GM15510 (cell line): ENCODE data around the gene P2RX1.
A peak's percentile ranks its signal among the peaks of the same experiment; 100 is the strongest.

Experiments
- POLR2A ChIP-seq: IDR thresholded peaks from 3 replicates; pipeline ENCODE4 v1.6.1; 2011; ENCODE audit warnings: borderline replicate concordance; ENCODE audit not compliant: insufficient read length; ENCODE audit errors: extremely low read depth

Gene P2RX1

GRCh38 chr17:3921006-3921405 is 4.7 kb upstream of the P2RX1 start:
- no peak for TF ChIP-seq POLR2A

- TF ChIP-seq POLR2A = no peak
Observed at GRCh38 chr17:3919123-3919624, 2.9 kb upstream of the P2RX1 start.

GRCh38 chr17:3918372-3919122 is 2.3 kb upstream of the P2RX1 start:
- no peak for TF ChIP-seq POLR2A

- TF ChIP-seq POLR2A = no peak
Observed at GRCh38 chr17:3917391-3917931, 1.2 kb upstream of the P2RX1 start.

GRCh38 chr17:3916825-3917224 is 560 bp upstream of the P2RX1 start:
- no peak for TF ChIP-seq POLR2A

- no peak for TF ChIP-seq POLR2A
Observed at GRCh38 chr17:3915581-3915994, 677 bp downstream of the P2RX1 start.

GRCh38 chr17:3914312-3914670 is 2.0 kb downstream of the P2RX1 start:
- TF ChIP-seq POLR2A = no peak

- no peak for TF ChIP-seq POLR2A
Observed at GRCh38 chr17:3913531-3914311, 2.5 kb downstream of the P2RX1 start.

- TF ChIP-seq POLR2A = no peak
Observed at GRCh38 chr17:3912827-3913226, 3.4 kb downstream of the P2RX1 start.

GRCh38 chr17:3911271-3912053 is 4.8 kb downstream of the P2RX1 start:
- TF ChIP-seq POLR2A = peak; percentile 23

GRCh38 chr17:3910420-3911270 is 5.6 kb downstream of the P2RX1 start:
- TF ChIP-seq POLR2A = no peak

GRCh38 chr17:3909257-3909656 is 7.0 kb downstream of the P2RX1 start:
- no peak for TF ChIP-seq POLR2A

GRCh38 chr17:3907483-3908216 is 8.6 kb downstream of the P2RX1 start:
- TF ChIP-seq POLR2A = no peak

GRCh38 chr17:3906881-3907280 is 9.4 kb downstream of the P2RX1 start:
- TF ChIP-seq POLR2A = no peak

GRCh38 chr17:3905017-3905520 is 11.2 kb downstream of the P2RX1 start:
- TF ChIP-seq POLR2A = no peak
